ENCODE measurements around the gene MDFIC2. TPM values are rescaled to one million over a fixed set of nuclear protein-coding genes. Genes with fewer than 3 reads are reported as not detected.

The MDFIC2 gene
- total and polyA plus RNA-seq, 2 donors (not counting 3 experiments of a cell fraction or from before 2014, with no cell fraction given), result not detected

GRCh38 chr3:70360979-70361760 is 48.7 kb upstream of the MDFIC2 start:
- Histone ChIP-seq H3K27me3 (ENCODE audit: control insufficient read depth in 2 of 2, insufficient read depth in 2 of 2, low read length in 2 of 2) (no peaks in the 10 kb centered on the region), H4K20me1 (replicated peaks; ENCODE audit: control insufficient read depth, extremely low read depth, insufficient read depth, low read length) (no peaks in the 10 kb centered on the region), H2AFZ (ENCODE audit: low read depth, low read length) (no peak overlapping the region), H3K9me3 (replicated peaks; ENCODE audit: control insufficient read depth, insufficient read depth, low read length) (no peaks in the 10 kb centered on the region), H3K79me2 (ENCODE audit: control insufficient read depth, insufficient read depth, low read length) (no peaks in the 10 kb centered on the region), H3K4me2 (ENCODE audit: insufficient read depth, low read length) (no peak overlapping the region), H3K9me1 (replicated peaks; ENCODE audit: control insufficient read depth, extremely low read depth, insufficient read depth, low read length) (no peaks in the 10 kb centered on the region), H3K27ac (ENCODE audit: insufficient read depth, low read depth, low read length) (no peak overlapping the region), H3K4me3 (replicated peaks in 1 of 3; ENCODE audit: insufficient read depth in 1 of 3, low read depth in 1 of 3, low read length in 3 of 3) (no peak overlapping the region), H3K9ac (replicated peaks; ENCODE audit: extremely low read depth, insufficient read depth, low read length) (no peak overlapping the region), H3K4me1 (ENCODE audit: control insufficient read depth, extremely low read depth, insufficient read depth, low read length) (no peaks in the 10 kb centered on the region), H3K36me3 (ENCODE audit: control insufficient read depth in 2 of 2, extremely low read depth in 1 of 2, insufficient read depth in 2 of 2, low read length in 2 of 2) (no peaks in the 10 kb centered on the region)
- ChIA-PET POLR2A (no interaction called here), CTCF (interaction anchor here (1.8 kb wide), 2 partner anchors 241 to 297 kb away, joined by 8 to 13 read pairs; no protein-coding TSS in a partner anchor)
- FAIRE-seq (no peak), DNase-seq (ENCODE audit: low read depth, low spot score) (peak; percentile 29)
- TF ChIP-seq JUN (IDR thresholded peaks at IDR 0.05; ENCODE audit: borderline replicate concordance, insufficient read depth, insufficient read length, low read depth) (peak; percentile 56), EZH2 (IDR thresholded peaks at IDR 0.05; ENCODE audit: borderline replicate concordance, low read depth, low read length, severe bottlenecking) (no peak), FOS (IDR thresholded peaks at IDR 0.05; ENCODE audit: borderline replicate concordance, insufficient read depth, low read length) (peak; percentile 65), GATA2 (IDR thresholded peaks at IDR 0.05; ENCODE audit: insufficient read depth, insufficient read length, low read depth, low read length) (no peak), CTCF (IDR thresholded peaks at IDR 0.05; ENCODE audit: extremely low read depth in 1 of 2, insufficient read depth in 1 of 2, low read depth in 1 of 2, low read length in 2 of 2) (no peak), POLR2A (IDR thresholded peaks at IDR 0.05; ENCODE audit: low read depth, low read length) (no peak), POLR2AphosphoS5 (IDR thresholded peaks at IDR 0.05; ENCODE audit: insufficient read depth, low read depth, low read length) (no peak), MYC (IDR thresholded peaks at IDR 0.05; ENCODE audit: low read depth, low read length) (no peak)
- TF ChIP-seq, protein P1, sequence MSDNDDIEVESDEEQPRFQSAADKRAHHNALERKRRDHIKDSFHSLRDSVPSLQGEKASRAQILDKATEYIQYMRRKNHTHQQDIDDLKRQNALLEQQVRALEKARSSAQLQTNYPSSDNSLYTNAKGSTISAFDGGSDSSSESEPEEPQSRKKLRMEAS (IDR thresholded peaks at IDR 0.05; ENCODE audit: insufficient read depth, insufficient read length), result no peak
- intact Hi-C loops (cut with micrococcal nuclease), result no loop called here
- no TSS peak for BruUV-seq (replicated peaks)
- dilution Hi-C loops (cut with MboI; ENCODE audit: extremely low pct_ligation_motif_present, low sequenced_read_pairs), result no loop called here
